ENCODE data around the gene ERH.
"Not testable (repeated sequence)": the region's sequence is repeated elsewhere in the genome, so short reads cannot be mapped to it uniquely, and the experiment has no call there.

Gene ERH

DNA sequence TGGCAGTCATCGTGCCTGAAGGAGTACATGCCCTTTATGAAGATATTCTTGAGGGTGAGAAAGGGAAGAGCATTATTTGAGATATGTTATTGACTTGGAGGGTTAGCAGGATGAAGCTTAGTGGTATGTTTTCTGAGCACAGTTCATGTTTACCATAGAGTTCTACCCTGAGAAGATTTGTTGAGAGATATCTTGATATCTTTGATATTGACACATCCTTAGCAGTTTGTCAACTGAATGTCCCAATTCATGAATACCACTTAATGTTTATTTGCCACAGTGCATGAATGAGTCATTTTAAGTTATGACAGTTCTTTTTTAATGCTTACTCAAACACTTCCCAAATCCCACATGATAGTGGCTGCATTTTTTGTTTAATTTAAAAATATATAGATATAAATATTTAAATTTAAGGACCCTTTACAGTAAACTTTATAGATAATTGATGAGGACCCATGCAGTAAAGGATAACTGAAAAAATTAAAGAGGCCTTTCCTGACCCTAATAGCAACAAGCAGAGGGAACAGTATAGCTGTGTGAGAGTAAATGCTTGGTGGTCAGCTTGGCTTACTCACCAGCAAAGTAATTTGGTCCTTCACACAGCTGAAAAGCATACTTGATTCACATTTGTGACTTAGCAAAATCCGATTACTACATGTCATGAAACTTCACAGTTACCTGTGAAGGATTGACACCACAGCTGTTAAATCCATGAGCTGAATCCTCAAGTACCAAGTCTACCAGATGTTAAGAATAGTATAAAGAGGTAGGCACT, 26.2 kb upstream of the ERH start:
- DNase-seq, result no peak
- no peak overlapping the region for H3K27ac ChIP-seq (ENCODE audit: low read length)
- no peaks in the 10 kb centered on the region for H4K20me1 ChIP-seq (ENCODE audit: insufficient read depth, low read length)
- no peaks in the 10 kb centered on the region for H3K9me2 ChIP-seq (replicated peaks; ENCODE audit: insufficient read depth, low read length)
- H2AFZ ChIP-seq (ENCODE audit: low read length), result no peak overlapping the region
- H3K4me1 ChIP-seq (ENCODE audit: low read length), result no peaks in the 10 kb centered on the region
- H3K9ac ChIP-seq (ENCODE audit: low read length), result no peak overlapping the region
- H3K4me2 ChIP-seq (ENCODE audit: low read depth, low read length), result no peak overlapping the region
- no peaks in the 10 kb centered on the region for H3F3A ChIP-seq (ENCODE audit: insufficient read depth, low read length)
- H3K9me3 ChIP-seq (replicated peaks; ENCODE audit: insufficient read depth, low read length), result no peaks in the 10 kb centered on the region
- no peaks in the 10 kb centered on the region for H3K27me3 ChIP-seq (replicated peaks; ENCODE audit: insufficient read depth, low read length)
- H3K79me2 ChIP-seq (ENCODE audit: low read length), result 0 out of 2 replicates have a peak, but pooled peaks cover 2% of the 10 kb centered on the region
- no peak overlapping the region for H3K4me3 ChIP-seq (ENCODE audit: low read length)
- no peaks in the 10 kb centered on the region for H3K36me3 ChIP-seq (replicated peaks; ENCODE audit: insufficient read depth, low read length)
- TF ChIP-seq EZH2phosphoT487 (IDR thresholded peaks at IDR 0.05; ENCODE audit: low read length) (no peak), EZH2 (optimal IDR thresholded peaks at IDR 0.05; ENCODE audit: low read depth, low read length) (no peak)

DNA sequence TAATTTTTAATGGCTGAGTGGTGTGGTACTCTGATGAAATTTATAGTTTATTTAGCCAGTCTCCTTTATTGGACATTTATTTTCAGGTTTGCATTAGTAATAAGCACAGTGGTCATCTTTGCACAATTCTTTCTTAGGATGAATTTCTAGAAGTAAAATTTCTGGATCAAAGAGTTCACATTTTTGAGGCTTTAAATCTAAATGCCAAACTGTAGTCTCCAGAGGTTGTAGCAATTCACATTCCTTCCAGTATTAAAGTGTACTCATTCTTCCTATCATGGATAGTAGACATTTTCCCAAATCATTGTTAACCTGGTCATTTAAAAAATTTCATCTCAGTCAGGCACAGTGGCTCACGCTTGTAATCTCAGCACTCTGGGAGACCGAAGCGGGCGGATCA, 25.2 kb upstream of the ERH start:
- Histone ChIP-seq H3K27ac (ENCODE audit: low read length) (no peak overlapping the region), H3K9ac (ENCODE audit: low read length) (no peak overlapping the region), H4K20me1 (ENCODE audit: insufficient read depth, low read length) (no peaks in the 10 kb centered on the region), H3K27me3 (replicated peaks; ENCODE audit: insufficient read depth, low read length) (no peaks in the 10 kb centered on the region), H3K4me2 (ENCODE audit: low read depth, low read length) (no peak overlapping the region), H3K9me3 (replicated peaks; ENCODE audit: insufficient read depth, low read length) (no peaks in the 10 kb centered on the region), H3K79me2 (ENCODE audit: low read length) (0 out of 2 replicates have a peak, but pooled peaks cover 2% of the 10 kb centered on the region), H3K4me1 (ENCODE audit: low read length) (no peaks in the 10 kb centered on the region), H3K36me3 (replicated peaks; ENCODE audit: insufficient read depth, low read length) (no peaks in the 10 kb centered on the region), H3F3A (ENCODE audit: insufficient read depth, low read length) (no peaks in the 10 kb centered on the region), H3K4me3 (ENCODE audit: low read length) (no peak overlapping the region), H3K9me2 (replicated peaks; ENCODE audit: insufficient read depth, low read length) (no peaks in the 10 kb centered on the region), H2AFZ (ENCODE audit: low read length) (no peak overlapping the region)
- DNase-seq, result no peak
- no peak for TF ChIP-seq CTCF (IDR thresholded peaks at IDR 0.05; ENCODE audit: low read length)
- no peak for TF ChIP-seq EZH2 (optimal IDR thresholded peaks at IDR 0.05; ENCODE audit: low read depth, low read length)
- TF ChIP-seq EZH2phosphoT487 (IDR thresholded peaks at IDR 0.05; ENCODE audit: low read length), result no peak

DNA sequence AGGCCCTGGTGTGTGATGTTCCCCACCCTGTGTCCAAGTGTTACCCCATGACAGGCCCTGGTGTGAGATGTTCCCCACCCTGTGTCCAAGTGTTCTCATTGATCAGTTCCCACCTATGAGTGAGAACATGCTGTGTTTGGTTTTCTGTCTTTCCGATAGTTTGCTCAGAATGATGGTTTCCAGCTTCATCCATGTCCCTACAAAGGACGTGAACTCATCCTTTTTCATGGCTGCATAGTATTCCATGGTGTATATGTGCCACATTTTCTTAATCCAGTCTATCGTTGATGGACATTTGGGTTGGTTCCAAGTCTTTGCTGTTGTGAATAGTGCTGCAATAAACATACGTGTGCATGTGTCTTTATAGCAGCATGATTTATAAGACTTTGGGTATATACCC, 18.0 kb upstream of the ERH start:
- H3K9me3 ChIP-seq (replicated peaks; ENCODE audit: insufficient read depth, low read length); H2AFZ ChIP-seq (ENCODE audit: low read length); H4K20me1 ChIP-seq (ENCODE audit: insufficient read depth, low read length); H3K4me2 ChIP-seq (ENCODE audit: low read depth, low read length); H3K9ac ChIP-seq (ENCODE audit: low read length); H3K27ac ChIP-seq (ENCODE audit: low read length); H3K27me3 ChIP-seq (replicated peaks; ENCODE audit: insufficient read depth, low read length); H3F3A ChIP-seq (ENCODE audit: insufficient read depth, low read length); H3K9me2 ChIP-seq (replicated peaks; ENCODE audit: insufficient read depth, low read length); H3K36me3 ChIP-seq (replicated peaks; ENCODE audit: insufficient read depth, low read length); H3K4me3 ChIP-seq (ENCODE audit: low read length); DNase-seq; H3K4me1 ChIP-seq (ENCODE audit: low read length): not testable (repeated sequence)
- H3K79me2 ChIP-seq (ENCODE audit: low read length), result peaks cover 10% of the 10 kb centered on the region

- H3K9me2 ChIP-seq (replicated peaks; ENCODE audit: insufficient read depth, low read length), result no peaks in the 10 kb centered on the region
- no peak overlapping the region for H3K4me2 ChIP-seq (ENCODE audit: low read depth, low read length)
- no peaks in the 10 kb centered on the region for H3F3A ChIP-seq (ENCODE audit: insufficient read depth, low read length)
- H4K20me1 ChIP-seq (ENCODE audit: insufficient read depth, low read length), result no peaks in the 10 kb centered on the region
- H3K36me3 ChIP-seq (replicated peaks; ENCODE audit: insufficient read depth, low read length), result no peaks in the 10 kb centered on the region
- DNase-seq, result no peak
- no peaks in the 10 kb centered on the region for H3K4me1 ChIP-seq (ENCODE audit: low read length)
- H3K27me3 ChIP-seq (replicated peaks; ENCODE audit: insufficient read depth, low read length), result no peaks in the 10 kb centered on the region
- no peak overlapping the region for H3K27ac ChIP-seq (ENCODE audit: low read length)
- TF ChIP-seq CTCF (IDR thresholded peaks at IDR 0.05; ENCODE audit: low read length), result no peak
- TF ChIP-seq EZH2 (optimal IDR thresholded peaks at IDR 0.05; ENCODE audit: low read depth, low read length), result no peak
- TF ChIP-seq EZH2phosphoT487 (IDR thresholded peaks at IDR 0.05; ENCODE audit: low read length), result no peak
- H2AFZ ChIP-seq (ENCODE audit: low read length), result no peak overlapping the region
- H3K9me3 ChIP-seq (replicated peaks; ENCODE audit: insufficient read depth, low read length), result no peaks in the 10 kb centered on the region
- no peak overlapping the region for H3K4me3 ChIP-seq (ENCODE audit: low read length)
- H3K9ac ChIP-seq (ENCODE audit: low read length), result no peak overlapping the region
- H3K79me2 ChIP-seq (ENCODE audit: low read length), result peaks cover 27% of the 10 kb centered on the region
Observed at GRCh38 chr14:69413483-69413882, 15.4 kb upstream of the ERH start.

Measured in MM.1S (cell line).